HG03354 (cell line): ENCODE data around the gene CACNA1D.

ENCODE experiments used
- ATAC-seq: cut with Tn5 transposase; IDR thresholded peaks from one replicate; pipeline ENCODE4 v1.9.1; 2021; ENCODE audit warnings: mild to moderate bottlenecking; ENCODE audit not compliant: unreplicated experiment, poor library complexity, severe bottlenecking

The CACNA1D gene

DNA sequence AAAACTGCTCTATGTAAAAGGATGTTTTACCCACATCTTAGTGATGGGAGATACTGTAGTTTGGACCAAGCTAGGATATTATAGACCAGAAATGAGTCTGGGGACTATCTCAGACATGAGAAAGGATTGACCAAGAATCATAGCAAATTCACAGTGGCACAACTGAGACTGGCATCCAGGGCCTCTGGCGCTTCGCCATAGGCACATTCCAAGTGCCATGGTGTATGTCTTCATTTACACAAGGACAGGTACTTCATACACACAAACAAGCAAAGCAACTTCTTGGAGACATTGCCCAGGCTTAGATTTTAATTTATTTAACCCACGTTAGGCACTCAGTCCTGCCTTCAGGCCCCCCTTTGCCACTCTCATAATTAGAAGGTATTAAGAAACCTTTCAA is 28.9 kb downstream of the CACNA1D start:
- no peak for ATAC-seq

DNA sequence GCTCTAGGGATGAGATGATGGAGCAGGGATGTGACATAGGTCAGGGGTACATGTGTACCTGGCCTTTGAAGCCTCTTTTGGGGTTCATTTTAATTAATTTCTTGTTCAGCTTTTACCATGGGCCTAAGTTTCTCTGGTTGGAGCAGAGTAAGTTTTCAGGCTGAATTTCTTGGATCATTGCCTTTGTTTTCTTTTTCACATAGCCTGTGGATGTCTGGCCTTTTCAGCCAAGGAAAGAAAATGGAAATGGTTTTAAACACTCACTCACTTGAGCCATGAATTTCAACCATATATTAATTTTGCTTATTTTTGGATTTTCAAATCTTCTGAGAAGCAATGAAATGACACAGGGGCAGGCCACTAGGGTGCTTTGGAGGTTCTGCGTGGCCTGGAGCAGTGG is 30.2 kb downstream of the CACNA1D start:
- no peak for ATAC-seq

GRCh38 chr3:53525765-53526703 is 31.6 kb downstream of the CACNA1D start:
- no peak for ATAC-seq

DNA sequence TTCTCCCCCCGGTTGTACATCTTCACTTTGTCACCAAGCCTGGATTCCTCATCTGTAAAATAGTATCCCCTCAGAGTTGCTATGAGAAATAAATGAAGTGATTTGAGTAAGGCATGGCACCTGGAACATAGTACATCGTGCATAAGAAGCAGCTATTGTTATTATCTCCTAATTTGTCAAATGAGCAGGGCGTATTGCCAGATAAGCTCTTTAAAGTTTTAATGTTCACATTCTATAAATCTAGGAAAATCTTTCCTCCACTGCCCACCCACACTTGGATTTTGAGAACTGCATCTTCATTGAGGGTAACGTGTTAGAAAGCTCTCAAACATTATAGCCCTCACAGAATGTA is 32.3 kb downstream of the CACNA1D start:
- no peak for ATAC-seq

DNA sequence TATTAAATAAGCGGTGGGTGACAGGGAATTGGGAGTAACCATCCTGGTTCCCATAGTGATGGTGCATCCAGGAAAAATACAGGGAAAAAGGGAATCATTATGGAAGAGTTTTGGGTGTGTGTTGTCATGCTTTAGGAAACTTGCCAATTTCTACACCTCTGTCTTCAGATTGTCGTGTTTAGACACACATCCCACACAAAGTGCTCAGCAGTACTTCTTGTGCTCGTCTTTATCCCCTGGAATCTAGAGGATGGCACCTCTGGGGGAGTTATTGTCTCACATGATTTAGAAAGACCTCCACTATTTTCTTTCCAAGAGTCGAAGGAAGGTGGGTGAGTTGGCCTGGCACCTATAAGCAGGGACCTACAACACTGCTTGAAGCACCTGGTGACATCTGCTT is 35.8 kb downstream of the CACNA1D start:
- ATAC-seq = no peak

GRCh38 chr3:53531749-53532148 is 37.3 kb downstream of the CACNA1D start:
- ATAC-seq = no peak

GRCh38 chr3:53533472-53533871 is 39.1 kb downstream of the CACNA1D start:
- no peak for ATAC-seq

GRCh38 chr3:53534216-53534615 is 39.8 kb downstream of the CACNA1D start:
- ATAC-seq = no peak

DNA sequence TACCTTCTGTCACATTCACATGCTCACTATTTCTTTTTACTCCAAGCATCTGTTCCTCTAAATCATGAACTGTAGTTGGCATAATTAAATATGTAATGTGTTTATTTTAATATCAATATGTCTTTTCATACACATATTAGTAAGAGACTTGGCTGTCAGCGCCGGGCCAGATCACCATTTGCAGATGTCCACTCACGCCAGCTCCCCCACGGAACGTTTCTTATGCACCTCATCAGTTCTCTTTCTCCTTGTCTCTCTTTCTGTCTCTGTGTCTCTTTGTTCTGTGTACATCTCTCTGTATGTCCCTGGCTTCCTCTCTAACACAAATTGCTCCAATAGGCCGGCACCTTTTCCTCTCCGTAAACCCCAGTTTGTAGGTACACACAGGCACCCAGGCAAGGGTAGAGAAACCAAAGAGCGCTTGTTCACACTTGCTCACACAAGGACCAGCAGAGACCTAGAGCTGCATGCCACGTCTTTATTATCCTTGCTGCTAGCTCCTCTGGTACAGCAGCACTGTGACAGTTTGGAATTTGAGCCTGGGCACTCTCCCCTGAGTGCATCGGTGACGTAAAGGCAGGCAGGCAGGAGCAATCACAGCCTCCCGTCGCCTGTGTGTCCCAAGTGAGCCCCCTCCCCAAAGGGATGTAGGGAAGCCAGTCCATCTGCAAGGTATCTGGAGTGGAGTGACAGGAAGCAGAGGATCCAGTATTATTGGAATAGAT is 40.4 kb downstream of the CACNA1D start:
- no peak for ATAC-seq

GRCh38 chr3:53536282-53536681 is 41.9 kb downstream of the CACNA1D start:
- no peak for ATAC-seq

- no peak for ATAC-seq
These were observed 49.9 kb downstream of the CACNA1D start for GRCh38 chr3:53544357-53544756.

- ATAC-seq = no peak
These were observed 51.0 kb downstream of the CACNA1D start for GRCh38 chr3:53545310-53545995.

GRCh38 chr3:53545996-53546359 is 51.6 kb downstream of the CACNA1D start:
- ATAC-seq = no peak

- ATAC-seq = no peak
These were observed 52.9 kb downstream of the CACNA1D start for GRCh38 chr3:53547327-53547726.

GRCh38 chr3:53550005-53550620 is 55.7 kb downstream of the CACNA1D start:
- no peak for ATAC-seq

GRCh38 chr3:53551324-53551723 is 56.9 kb downstream of the CACNA1D start:
- no peak for ATAC-seq

- no peak for ATAC-seq
These were observed 58.3 kb downstream of the CACNA1D start for GRCh38 chr3:53552730-53553129.

GRCh38 chr3:53553200-53553599 is 58.8 kb downstream of the CACNA1D start:
- no peak for ATAC-seq

GRCh38 chr3:53554559-53555067 is 60.2 kb downstream of the CACNA1D start:
- ATAC-seq = peak; percentile 93

DNA sequence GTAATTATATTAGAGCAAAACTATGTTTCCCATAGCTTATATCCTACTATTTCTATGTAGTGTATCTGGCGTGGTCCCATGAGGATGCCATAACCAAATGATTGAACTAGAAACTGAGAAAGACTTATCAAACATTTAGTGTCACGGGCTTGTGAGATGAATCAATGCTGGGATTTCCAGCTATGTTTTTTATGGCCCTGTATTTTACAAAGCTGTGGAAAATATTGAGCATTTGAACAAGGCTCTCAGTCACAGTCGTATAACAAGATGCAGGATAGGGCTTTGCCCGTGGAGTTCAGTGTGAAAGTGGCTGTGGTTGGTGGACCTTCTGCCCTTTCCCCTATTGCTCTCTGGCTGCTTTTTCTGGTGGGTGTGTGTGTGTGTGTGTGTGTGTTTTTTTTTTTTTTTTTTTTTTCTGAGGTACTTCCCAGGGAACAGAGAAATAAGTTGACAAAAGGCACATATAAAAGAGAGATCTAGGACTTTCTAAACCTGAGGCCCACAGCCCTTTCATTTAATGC is 60.7 kb downstream of the CACNA1D start:
- peak; percentile 81 for ATAC-seq
